ENCODE data around the gene P2RY2. TPM values are rescaled to one million over a fixed set of nuclear protein-coding genes. Genes with fewer than 3 reads are reported as not detected.

P2RY2 gene
- total and polyA plus RNA-seq, 9 of the 15 experiments (the other 6 are each of a cell fraction or from before 2014, with no cell fraction given): not detected

DNA sequence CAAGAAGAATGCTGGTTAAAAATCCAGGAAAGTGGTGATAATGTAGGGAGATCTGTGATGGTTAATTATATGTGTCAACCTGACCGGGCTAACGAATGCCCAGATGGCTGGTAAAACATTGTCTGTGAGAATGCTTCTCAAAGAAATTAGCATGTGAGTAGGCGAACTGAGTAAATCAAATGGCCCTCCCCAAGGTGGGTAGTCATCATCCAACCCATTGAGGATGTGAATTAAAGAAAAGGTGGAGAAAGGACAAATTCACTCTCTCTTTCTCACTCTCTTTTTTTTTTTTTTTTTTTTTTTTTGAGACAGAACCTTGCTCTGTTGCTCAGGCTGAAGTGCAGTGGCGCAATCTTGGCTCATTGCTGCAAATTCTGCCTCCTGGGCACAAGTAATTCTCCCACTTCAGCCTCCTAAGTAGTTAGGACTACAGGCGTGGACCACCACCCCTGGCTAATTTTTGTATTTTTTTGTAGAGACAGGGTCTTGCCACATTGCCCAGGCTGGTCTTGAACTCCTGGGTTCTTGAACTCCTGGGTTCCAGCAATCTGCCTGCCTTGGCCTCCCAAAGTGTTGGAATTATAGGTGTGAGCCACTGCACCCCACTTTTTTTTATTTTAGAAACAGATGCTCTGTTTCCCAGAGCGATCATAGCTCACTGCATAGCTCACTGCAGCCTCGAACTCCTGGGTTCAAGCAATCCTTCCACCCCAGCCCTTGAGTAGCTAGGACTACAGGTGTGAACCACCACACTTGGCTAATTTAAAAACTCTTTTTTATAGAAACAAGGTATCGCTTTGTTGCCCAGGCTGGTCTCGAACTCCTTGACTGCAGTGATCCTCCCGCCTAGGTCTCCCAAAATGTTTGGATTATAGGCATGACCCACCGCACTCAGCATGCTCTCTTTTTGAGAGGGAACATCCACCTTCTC, 32.0 kb downstream of the P2RY2 start:
- BruUV-seq (replicated peaks): no TSS peak
- in situ Hi-C loops (cut with MboI) (no loop called here), intact Hi-C loops (cut with micrococcal nuclease) (no loop called here)
- no peak overlapping the region for H3K27ac ChIP-seq (ENCODE audit: extremely low read depth, low read depth, low read length)
- ChIA-PET CTCF (ENCODE audit: low intra/inter-chr PET ratio) (no interaction called here), POLR2A (no interaction called here)
- no peaks in the 10 kb centered on the region for H3K4me1 ChIP-seq (replicated peaks in 1 of 2; ENCODE audit: control insufficient read depth in 2 of 2, insufficient read depth in 2 of 2, low read length in 2 of 2)
- no peak overlapping the region for H3K4me2 ChIP-seq (ENCODE audit: insufficient read depth, low read length)
- H3K9me3 ChIP-seq (replicated peaks; ENCODE audit: control insufficient read depth, insufficient read depth, low read depth, low read length): no peaks in the 10 kb centered on the region
- no peak for FAIRE-seq
- H3K79me2 ChIP-seq (ENCODE audit: control insufficient read depth, insufficient read depth, low read length): no peaks in the 10 kb centered on the region
- H3K4me3 ChIP-seq: no peak overlapping the region
- no peaks in the 10 kb centered on the region for H3K36me3 ChIP-seq (ENCODE audit: control insufficient read depth, insufficient read depth, low read length)
- no peak for DNase-seq (ENCODE audit: extremely low read depth in 1 of 4, low spot score in 3 of 4)
- WGBS (ENCODE audit: insufficient coverage, low coverage, missing lambda C conversion rate): 45% methylated on average over 10 of the region's 11 CpGs
- no peaks in the 10 kb centered on the region for H4K20me1 ChIP-seq (replicated peaks; ENCODE audit: control insufficient read depth, insufficient read depth, low read length)
- H2AFZ ChIP-seq (ENCODE audit: low read depth, low read length): 0 out of 2 replicates have a peak overlapping the region, but pooled peaks have one; percentile 14
- H3K27me3 ChIP-seq (ENCODE audit: control insufficient read depth in 2 of 2, insufficient read depth in 2 of 2, low read length in 2 of 2): no peaks in the 10 kb centered on the region; a peak in 2 of 5 replicates
- ATAC-seq: no peak
- H3K9me1 ChIP-seq (ENCODE audit: control insufficient read depth, insufficient read depth, low read length): no peaks in the 10 kb centered on the region
- no peak overlapping the region for H3K9ac ChIP-seq (ENCODE audit: insufficient read depth in 1 of 2, low read depth in 2 of 2, low read length in 2 of 2)
- TF ChIP-seq MED1 (CRISPR knock-in tag; IDR thresholded peaks at IDR 0.05; ENCODE audit: borderline replicate concordance) (no peak), SMC3 (conservative IDR thresholded peaks at IDR 0.05; ENCODE audit: insufficient read depth, low read depth, low read length) (no peak), MTF1 (CRISPR knock-in tag; IDR thresholded peaks at IDR 0.05; ENCODE audit: borderline replicate concordance) (no peak), KDM1A (IDR thresholded peaks at IDR 0.05) (no peak), ASH1L (IDR thresholded peaks at IDR 0.05; ENCODE audit: borderline replicate concordance, low read depth, partially characterized antibody) (no peak), SMAD4 (CRISPR knock-in tag; conservative IDR thresholded peaks at IDR 0.05) (no peak), CHCHD3 (CRISPR knock-in tag; IDR thresholded peaks at IDR 0.05) (no peak), CCNT2 (IDR thresholded peaks at IDR 0.05; ENCODE audit: borderline replicate concordance, extremely low read depth, insufficient read length, low read depth, low read length) (no peak), ZBTB8A (IDR thresholded peaks at IDR 0.05; ENCODE audit: partially characterized antibody) (no peak)
- TF ChIP-seq, protein P1, sequence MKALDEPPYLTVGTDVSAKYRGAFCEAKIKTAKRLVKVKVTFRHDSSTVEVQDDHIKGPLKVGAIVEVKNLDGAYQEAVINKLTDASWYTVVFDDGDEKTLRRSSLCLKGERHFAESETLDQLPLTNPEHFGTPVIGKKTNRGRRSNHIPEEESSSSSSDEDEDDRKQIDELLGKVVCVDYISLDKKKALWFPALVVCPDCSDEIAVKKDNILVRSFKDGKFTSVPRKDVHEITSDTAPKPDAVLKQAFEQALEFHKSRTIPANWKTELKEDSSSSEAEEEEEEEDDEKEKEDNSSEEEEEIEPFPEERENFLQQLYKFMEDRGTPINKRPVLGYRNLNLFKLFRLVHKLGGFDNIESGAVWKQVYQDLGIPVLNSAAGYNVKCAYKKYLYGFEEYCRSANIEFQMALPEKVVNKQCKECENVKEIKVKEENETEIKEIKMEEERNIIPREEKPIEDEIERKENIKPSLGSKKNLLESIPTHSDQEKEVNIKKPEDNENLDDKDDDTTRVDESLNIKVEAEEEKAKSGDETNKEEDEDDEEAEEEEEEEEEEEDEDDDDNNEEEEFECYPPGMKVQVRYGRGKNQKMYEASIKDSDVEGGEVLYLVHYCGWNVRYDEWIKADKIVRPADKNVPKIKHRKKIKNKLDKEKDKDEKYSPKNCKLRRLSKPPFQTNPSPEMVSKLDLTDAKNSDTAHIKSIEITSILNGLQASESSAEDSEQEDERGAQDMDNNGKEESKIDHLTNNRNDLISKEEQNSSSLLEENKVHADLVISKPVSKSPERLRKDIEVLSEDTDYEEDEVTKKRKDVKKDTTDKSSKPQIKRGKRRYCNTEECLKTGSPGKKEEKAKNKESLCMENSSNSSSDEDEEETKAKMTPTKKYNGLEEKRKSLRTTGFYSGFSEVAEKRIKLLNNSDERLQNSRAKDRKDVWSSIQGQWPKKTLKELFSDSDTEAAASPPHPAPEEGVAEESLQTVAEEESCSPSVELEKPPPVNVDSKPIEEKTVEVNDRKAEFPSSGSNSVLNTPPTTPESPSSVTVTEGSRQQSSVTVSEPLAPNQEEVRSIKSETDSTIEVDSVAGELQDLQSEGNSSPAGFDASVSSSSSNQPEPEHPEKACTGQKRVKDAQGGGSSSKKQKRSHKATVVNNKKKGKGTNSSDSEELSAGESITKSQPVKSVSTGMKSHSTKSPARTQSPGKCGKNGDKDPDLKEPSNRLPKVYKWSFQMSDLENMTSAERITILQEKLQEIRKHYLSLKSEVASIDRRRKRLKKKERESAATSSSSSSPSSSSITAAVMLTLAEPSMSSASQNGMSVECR (CRISPR knock-in tag; IDR thresholded peaks at IDR 0.05): no peak
- TF ChIP-seq, protein P2, sequence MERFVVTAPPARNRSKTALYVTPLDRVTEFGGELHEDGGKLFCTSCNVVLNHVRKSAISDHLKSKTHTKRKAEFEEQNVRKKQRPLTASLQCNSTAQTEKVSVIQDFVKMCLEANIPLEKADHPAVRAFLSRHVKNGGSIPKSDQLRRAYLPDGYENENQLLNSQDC (CRISPR knock-in tag; IDR thresholded peaks at IDR 0.05): no peak
- TF ChIP-seq, protein P3, sequence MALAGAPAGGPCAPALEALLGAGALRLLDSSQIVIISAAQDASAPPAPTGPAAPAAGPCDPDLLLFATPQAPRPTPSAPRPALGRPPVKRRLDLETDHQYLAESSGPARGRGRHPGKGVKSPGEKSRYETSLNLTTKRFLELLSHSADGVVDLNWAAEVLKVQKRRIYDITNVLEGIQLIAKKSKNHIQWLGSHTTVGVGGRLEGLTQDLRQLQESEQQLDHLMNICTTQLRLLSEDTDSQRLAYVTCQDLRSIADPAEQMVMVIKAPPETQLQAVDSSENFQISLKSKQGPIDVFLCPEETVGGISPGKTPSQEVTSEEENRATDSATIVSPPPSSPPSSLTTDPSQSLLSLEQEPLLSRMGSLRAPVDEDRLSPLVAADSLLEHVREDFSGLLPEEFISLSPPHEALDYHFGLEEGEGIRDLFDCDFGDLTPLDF (CRISPR knock-in tag; IDR thresholded peaks at IDR 0.05): no peak
- TF ChIP-seq, protein P4, sequence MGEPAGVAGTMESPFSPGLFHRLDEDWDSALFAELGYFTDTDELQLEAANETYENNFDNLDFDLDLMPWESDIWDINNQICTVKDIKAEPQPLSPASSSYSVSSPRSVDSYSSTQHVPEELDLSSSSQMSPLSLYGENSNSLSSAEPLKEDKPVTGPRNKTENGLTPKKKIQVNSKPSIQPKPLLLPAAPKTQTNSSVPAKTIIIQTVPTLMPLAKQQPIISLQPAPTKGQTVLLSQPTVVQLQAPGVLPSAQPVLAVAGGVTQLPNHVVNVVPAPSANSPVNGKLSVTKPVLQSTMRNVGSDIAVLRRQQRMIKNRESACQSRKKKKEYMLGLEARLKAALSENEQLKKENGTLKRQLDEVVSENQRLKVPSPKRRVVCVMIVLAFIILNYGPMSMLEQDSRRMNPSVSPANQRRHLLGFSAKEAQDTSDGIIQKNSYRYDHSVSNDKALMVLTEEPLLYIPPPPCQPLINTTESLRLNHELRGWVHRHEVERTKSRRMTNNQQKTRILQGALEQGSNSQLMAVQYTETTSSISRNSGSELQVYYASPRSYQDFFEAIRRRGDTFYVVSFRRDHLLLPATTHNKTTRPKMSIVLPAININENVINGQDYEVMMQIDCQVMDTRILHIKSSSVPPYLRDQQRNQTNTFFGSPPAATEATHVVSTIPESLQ (CRISPR knock-in tag; IDR thresholded peaks at IDR 0.05): no peak

Measured in K562 (cell line).